ENCODE data around the gene MOB3C.

The MOB3C gene

DNA sequence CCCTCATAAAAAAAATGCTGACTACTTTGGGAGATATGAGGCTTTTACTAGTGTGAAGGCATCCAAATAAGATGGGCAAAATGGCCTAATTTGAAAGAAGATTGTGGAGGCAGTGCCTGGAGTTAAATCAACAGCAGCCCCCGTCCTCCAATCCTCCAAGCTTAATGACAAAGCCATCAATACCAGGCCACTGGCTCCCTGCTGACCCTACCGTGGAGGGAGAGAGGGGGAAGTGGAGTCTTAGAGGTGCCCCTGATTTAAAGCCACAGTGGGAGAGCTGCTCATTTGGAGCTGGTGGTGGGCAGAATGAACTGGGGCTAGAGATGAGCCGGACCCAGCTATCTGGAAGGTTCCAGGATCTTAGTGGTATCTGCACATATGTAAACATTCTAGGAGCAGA lies 40.8 kb downstream of the MOB3C start:
- no peak for DNase-seq (ENCODE audit: low read depth)

DNA sequence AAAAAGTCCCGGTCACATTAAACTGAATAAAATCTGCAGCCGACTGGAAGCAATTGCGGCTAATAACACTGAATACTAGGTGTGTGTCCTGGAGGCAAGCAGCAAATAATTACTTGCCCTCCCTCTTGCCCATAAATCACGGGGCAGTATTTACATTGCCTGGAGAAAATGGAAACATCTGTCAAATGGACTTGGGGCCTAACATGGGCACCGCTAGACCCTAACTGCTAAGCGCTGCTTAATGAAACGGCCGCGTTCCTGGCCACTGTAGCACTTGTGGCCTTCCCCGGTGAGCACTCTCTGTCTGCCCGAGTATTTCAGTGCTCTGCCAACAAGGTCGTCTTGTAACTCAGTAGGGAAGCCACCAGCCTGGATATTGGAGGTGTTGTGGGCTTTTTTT lies 41.3 kb downstream of the MOB3C start:
- no peak for DNase-seq (ENCODE audit: low read depth)

DNA sequence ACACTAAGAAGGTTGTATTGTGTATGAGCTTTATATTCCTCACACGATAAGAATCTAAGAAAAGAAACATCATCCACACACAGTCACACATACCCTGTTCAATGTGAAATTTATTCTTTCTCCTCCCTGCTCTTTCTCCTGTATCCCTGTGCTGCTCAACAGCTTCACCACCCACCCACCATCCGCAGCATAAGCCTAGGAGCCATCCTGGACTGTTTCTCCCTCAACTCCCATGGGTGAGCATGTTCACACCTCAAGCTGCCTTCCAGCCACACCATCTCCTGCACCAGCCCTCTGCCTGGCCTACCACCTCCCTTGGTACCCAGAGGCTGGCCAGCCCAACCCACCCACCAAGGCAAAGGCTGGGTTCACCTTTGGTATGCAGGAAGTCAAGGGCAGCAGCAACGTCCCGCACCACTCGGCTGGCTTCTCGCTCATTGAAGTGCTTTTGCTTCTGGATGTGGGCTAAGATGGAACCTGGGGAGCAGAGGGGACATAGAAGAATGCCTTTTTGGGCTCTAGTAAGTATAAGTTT lies 44.9 kb downstream of the MOB3C start:
- no peak for DNase-seq (ENCODE audit: low read depth)

DNA sequence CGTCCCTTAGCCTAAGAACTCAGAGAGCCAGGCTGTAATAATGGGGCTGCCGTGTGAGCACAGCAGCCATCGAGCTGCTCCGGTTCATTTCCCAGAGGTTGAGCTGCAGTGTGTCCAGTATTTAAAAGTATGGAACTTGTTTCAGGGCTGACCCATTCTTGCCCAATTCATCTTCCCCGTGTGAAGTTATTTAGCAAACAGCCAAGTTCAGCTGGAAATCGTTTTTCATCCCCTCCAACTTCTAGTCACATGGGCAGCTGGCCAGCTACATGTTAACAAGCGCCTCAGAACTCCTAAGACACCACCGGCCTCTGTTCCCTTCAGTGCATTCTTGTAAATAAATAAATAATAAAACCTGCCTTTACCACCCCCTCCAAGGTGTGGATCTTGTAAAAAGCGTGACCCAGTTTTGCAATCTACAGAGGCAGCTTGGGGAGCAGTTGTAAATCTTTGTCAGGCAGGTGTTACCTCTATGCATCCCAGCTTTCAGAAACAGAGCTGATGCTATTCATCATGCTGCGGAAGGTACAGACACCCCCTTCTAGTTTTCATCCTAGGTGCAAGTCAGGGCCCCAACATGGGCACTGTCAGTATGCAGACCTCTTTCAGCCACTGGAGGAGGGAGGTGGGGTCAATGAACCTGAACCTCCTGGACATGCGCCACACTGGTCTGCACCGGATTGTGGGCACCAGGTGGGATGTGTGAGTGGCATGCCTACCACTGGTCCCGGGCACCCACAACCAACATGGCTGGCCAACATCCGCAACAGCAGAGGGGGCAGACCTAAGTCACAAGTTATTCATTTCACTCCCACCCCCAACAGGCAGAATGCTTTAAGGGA lies 46.5 kb downstream of the MOB3C start:
- no peak for DNase-seq (ENCODE audit: low read depth)

DNA sequence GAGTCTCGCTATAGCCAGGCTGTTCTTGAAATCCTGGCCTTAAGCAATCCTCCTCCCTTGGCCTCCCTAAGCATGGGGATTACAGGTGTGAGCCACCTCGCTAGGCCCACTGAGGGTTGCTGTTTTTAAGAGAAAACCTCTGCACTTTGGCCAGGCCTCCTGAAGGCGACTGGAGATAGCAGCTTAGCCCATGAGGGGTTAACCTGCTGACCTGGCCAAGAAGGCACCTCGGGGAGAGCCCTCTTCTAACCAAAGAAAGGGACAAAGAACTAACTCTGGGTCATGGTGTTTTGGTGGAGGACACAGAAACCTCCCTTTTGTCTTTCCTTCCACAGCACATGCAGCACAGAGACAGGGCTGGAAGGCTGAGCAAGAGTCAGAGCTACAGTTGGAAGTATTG lies 47.5 kb downstream of the MOB3C start:
- DNase-seq (ENCODE audit: low read depth) = no peak

DNA sequence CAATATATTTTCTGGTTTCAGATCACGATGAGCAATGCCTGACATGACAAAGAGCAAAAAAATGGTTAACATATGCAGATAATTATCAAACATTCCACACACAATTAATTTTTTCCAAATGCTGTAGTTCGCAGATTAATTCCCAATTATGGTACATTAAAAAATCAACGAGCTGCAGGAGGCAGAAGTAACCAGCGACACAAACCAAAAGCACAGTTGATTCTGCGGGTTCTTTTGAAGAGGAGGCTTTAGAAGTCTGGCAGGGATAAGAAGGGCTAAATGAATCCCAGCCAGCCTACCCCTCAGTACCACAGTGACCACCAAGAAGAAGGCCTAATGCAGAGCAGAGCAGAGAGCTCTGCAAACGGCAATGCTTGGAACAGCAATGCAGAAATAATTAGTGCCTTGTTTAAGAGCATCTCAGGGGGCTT lies 48.1 kb downstream of the MOB3C start:
- no peak for DNase-seq (ENCODE audit: low read depth)

DNA sequence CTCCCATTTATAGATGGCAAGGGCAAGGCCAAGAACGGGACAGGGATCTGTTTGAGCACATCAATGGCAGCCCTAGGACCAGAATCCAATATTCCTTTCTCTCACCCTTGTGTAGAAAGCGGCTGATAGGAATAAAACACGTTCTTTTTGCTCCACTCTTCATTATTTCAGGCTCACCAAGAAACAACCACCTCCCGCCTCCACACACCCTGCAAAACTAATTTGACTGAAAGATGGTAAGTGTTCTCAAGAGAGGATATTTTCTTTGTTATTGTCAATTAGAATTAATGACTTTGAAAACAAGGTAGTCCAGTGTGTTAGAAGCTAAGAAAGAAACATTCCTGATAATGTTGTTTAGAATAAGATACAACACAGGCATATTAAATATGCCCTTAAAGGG lies 53.3 kb downstream of the MOB3C start:
- no peak for DNase-seq (ENCODE audit: low read depth)

DNA sequence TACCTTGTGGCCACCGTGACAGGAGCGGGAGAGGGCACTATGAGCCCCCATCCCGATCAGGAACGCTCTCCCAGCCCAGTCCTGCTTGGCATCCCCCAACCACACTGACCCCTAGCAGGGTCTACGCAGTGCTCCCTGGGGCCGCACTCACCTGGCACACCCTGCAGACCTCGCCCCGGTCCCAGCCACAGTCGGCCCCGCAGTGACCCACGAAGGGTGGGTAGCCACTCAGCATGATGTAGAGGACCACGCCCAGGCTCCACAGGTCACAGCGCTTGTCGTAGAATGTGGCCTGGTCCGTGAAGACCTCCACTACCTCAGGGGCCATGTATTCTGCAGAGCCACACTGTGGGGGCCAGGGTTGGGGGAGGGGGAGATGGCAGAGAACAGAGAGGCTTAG lies 54.1 kb downstream of the MOB3C start:
- no peak for DNase-seq (ENCODE audit: low read depth)

DNA sequence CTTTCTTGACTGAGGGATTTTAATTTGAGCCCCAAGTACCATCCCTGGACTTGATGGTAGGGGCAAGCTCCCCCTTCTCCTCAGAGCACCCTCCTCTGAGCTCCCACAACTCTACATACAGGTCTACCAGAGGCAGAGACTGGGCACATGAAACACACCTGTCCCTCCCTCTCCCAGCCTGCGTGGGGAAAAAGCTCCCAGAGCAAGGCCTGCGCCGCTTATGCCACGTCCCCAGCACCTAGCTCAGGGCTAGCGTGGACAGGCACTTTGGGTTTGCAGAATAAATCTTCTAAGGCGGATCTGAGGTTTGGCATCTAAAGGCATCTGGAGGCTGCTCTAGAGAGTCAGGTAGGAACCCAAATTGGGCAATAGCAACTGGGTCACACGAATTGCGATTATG lies 57.6 kb downstream of the MOB3C start:
- no peak for DNase-seq (ENCODE audit: low read depth)

DNA sequence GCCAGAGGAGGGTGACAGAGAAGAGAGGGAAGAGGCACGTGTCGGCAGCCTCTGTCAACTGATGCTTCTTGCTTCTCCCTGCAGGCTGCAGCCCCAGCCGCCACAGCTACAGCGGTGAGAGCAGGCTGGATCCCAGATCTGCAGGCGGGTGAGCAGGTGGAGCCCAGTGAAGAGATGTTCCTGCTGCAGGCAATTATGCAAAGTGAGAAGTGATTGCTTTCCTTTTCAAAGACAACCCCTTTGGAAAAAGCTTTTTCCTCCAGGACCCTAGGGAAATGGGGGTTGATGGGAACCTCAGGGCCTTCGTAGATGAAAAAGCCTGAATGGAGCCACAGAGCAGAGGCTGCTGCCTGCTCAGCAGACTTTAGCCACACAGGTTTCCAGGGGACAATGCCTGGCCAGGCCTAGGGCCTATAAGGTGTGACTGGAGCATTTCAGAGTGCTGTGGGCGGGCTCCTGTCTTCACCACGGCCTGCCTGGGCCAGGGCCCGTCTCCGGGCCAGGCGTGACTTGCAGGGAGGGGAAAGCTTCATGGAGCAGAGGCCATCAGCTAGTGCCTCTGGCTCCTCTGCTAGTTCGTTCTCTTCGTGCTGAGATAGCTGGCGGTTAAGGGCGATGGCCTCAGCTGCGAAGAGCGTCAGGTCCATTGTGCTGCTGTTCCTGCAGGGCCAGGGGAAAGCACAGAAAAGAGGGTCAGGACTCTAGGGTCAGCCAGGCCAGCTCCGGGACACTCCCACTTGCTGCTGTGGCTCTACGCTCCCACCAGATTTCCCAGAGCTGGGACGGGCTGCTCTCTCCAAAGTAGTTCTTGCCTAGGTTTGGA lies 58.3 kb downstream of the MOB3C start:
- no peak for DNase-seq (ENCODE audit: low read depth)

All from stimulated activated CD8-positive, alpha-beta memory T cell treated with anti-CD3 and anti-CD28 coated beads, Interleukin-7, amount 100 ng/mL, for 24 hours (primary cell).